Prostate gland (tissue), 2 donors: ENCODE measurements around the gene GABRQ. TPM values are rescaled to one million over a fixed set of nuclear protein-coding genes. Genes with fewer than 3 reads are reported as not detected.

Experiments used
- DNase-seq: peaks from one replicate; pipeline ENCODE4 v3.0.0-alpha.2; 2019; ENCODE audit warnings: low spot score
- H3K27ac ChIP-seq, 2 donors: fragments of 200-600 bp; sonication (generic); 2 replicates each; pipeline ENCODE4 v1.5.1; 2017 to 2019
- H3K27me3 ChIP-seq: fragments of 200-600 bp; sonication (generic); replicated peaks from 2 replicates; pipeline ENCODE4 v1.5.1; 2019; ENCODE audit not compliant: insufficient read depth
- H3K36me3 ChIP-seq, 2 donors: fragments of 200-600 bp; sonication (generic); 1 replicate in 1 of 2; 2 replicates in 1 of 2; pipeline versions ENCODE4 v1.5.1 to v1.8.1; 2017 to 2019
- H3K4me1 ChIP-seq: fragments of 200-600 bp; sonication (generic); replicated peaks from 2 replicates; pipeline ENCODE4 v1.5.1; 2019
- H3K4me3 ChIP-seq, 2 donors: fragments of 200-600 bp; sonication (generic); 2 replicates each; pipeline ENCODE4 v1.5.1; 2017 to 2019
- H3K9me3 ChIP-seq: fragments of 200-600 bp; sonication (generic); 2 replicates; pipeline ENCODE4 v1.5.1; 2017
- POLR2A ChIP-seq: fragments of 450-650 bp; IDR thresholded peaks from one replicate; pipeline ENCODE4 v1.6.1; 2016; ENCODE audit warnings: antibody characterized with exemption, mild to moderate bottlenecking
- POLR2AphosphoS5 ChIP-seq: sonication (generic); formaldehyde crosslinking; IDR thresholded peaks from one replicate; pipeline ENCODE4 v1.6.1; 2017; ENCODE audit warnings: antibody characterized with exemption
- WGBS: methylation state at CpG from one replicate; pipeline ENCODE4 v1.1.5; 2018; 5-methylcytosine and 5-hydroxymethylcytosine counted together
- intact Hi-C: fragments of 100-400 bp; cut with DNase I; formaldehyde crosslinking; loops from one replicate; pipeline ENCODE4 v1.14.2; 2022
- total RNA-seq, 2 donors: library from RNA; depleted of rRNA; stranded (reverse); fragments of >200 nt; gene quantifications; one replicate each; pipeline ENCODE4 v1.1.0, GENCODE V29; 2016
- TF ChIP-seq, protein P1 (sequence below), 4 experiments: fragments of 200-600 bp in 2 of 4; fragments of 450-650 bp in 2 of 4; sonication (generic) in 2 of 4; IDR thresholded peaks; 1 replicate in 3 of 4; 2 replicates in 1 of 4; pipeline ENCODE4 v1.5.1; 2016 to 2019; ENCODE audit warnings: antibody characterized with exemption in 4 of 4, mild to moderate bottlenecking in 2 of 4, moderate library complexity in 2 of 4

The GABRQ gene
- total RNA-seq, 2 donors from 2014 or later = 9.1 TPM; not detected in 1

DNA sequence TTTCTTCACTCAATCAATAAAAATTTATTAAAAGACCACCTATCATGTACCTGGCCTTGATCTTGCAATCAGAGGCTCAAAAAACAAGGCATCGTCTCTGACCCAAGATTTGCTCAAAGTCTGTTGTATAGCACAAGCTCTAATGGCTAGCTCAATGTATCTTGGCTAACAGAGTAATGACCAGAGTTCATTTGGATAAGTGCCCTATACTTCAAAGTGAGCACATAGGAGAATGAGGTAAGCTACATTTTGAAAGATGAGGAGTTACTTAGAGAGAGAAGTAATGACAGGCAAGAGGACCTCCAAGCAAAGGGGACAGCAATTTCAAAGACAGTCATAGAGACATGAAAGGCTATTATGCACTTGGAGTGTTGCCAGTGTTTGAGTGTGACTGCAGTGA, 22.9 kb upstream of the GABRQ start:
- intact Hi-C loops = no loop called here
- 92% methylated on average over 1 of the region's 1 CpG for WGBS
- no peak for DNase-seq
- no peaks in the 10 kb centered on the region for H3K27me3 ChIP-seq
- no peaks in the 10 kb centered on the region for H3K4me1 ChIP-seq
- TF ChIP-seq POLR2A (no peak), POLR2AphosphoS5 (no peak)
- TF ChIP-seq, protein P1, sequence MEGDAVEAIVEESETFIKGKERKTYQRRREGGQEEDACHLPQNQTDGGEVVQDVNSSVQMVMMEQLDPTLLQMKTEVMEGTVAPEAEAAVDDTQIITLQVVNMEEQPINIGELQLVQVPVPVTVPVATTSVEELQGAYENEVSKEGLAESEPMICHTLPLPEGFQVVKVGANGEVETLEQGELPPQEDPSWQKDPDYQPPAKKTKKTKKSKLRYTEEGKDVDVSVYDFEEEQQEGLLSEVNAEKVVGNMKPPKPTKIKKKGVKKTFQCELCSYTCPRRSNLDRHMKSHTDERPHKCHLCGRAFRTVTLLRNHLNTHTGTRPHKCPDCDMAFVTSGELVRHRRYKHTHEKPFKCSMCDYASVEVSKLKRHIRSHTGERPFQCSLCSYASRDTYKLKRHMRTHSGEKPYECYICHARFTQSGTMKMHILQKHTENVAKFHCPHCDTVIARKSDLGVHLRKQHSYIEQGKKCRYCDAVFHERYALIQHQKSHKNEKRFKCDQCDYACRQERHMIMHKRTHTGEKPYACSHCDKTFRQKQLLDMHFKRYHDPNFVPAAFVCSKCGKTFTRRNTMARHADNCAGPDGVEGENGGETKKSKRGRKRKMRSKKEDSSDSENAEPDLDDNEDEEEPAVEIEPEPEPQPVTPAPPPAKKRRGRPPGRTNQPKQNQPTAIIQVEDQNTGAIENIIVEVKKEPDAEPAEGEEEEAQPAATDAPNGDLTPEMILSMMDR (IDR thresholded peaks at IDR 0.05) = no peak
- H3K9me3 ChIP-seq = no peaks in the 10 kb centered on the region
- H3K36me3 ChIP-seq = no peaks in the 10 kb centered on the region
- no peak overlapping the region for H3K27ac ChIP-seq
- H3K4me3 ChIP-seq = no peak overlapping the region

- no peak overlapping the region for H3K4me3 ChIP-seq
- no peaks in the 10 kb centered on the region for H3K36me3 ChIP-seq
- no peak overlapping the region for H3K27ac ChIP-seq
- TF ChIP-seq, protein P1 (IDR thresholded peaks at IDR 0.05) = no peak
- TF ChIP-seq POLR2A (no peak), POLR2AphosphoS5 (no peak)
- 52% methylated on average over 2 of the region's 2 CpGs for WGBS
- DNase-seq = no peak
- no peaks in the 10 kb centered on the region for H3K4me1 ChIP-seq
- no peaks in the 10 kb centered on the region for H3K9me3 ChIP-seq
- intact Hi-C loops = no loop called here
- no peaks in the 10 kb centered on the region for H3K27me3 ChIP-seq
These were observed 17.8 kb upstream of the GABRQ start for GRCh38 chrX:152619897-152620296.

- peak; percentile 10 for DNase-seq
- no peak overlapping the region for H3K27ac ChIP-seq
- H3K4me3 ChIP-seq = no peak overlapping the region
- H3K27me3 ChIP-seq = no peaks in the 10 kb centered on the region
- H3K9me3 ChIP-seq = no peaks in the 10 kb centered on the region
- WGBS = 49% methylated on average over 7 of the region's 7 CpGs
- TF ChIP-seq, protein P1 (IDR thresholded peaks at IDR 0.05) = peak in 3 of 4 experiments; percentile 45 to 63 (median 47)
- no peak for TF ChIP-seq POLR2AphosphoS5
- intact Hi-C loops = loop anchor here (5.0 to 10.0 kb wide), 2 partner anchors 880 to 1478 kb away; no protein-coding TSS in a partner anchor
- H3K36me3 ChIP-seq = no peaks in the 10 kb centered on the region
- H3K4me1 ChIP-seq = no peaks in the 10 kb centered on the region
These were observed 5.1 kb upstream of the GABRQ start for GRCh38 chrX:152632445-152633097.

- Histone ChIP-seq H3K27ac (no peak overlapping the region), H3K36me3 (no peaks in the 10 kb centered on the region), H3K27me3 (no peaks in the 10 kb centered on the region), H3K4me3 (no peak overlapping the region), H3K9me3 (no peaks in the 10 kb centered on the region), H3K4me1 (no peaks in the 10 kb centered on the region)
- 2% methylated on average over 7 of the region's 7 CpGs for WGBS
- DNase-seq = peak; percentile 8
- intact Hi-C loops = loop anchor here (10.0 kb wide), 1 partner anchor 1481 kb away; no protein-coding TSS in a partner anchor
- TF ChIP-seq, protein P1 (IDR thresholded peaks at IDR 0.05) = peak in 3 of 4 experiments; percentile 25 to 51 (median 43)
- no peak for TF ChIP-seq POLR2A
These were observed 1.8 kb upstream of the GABRQ start for GRCh38 chrX:152635941-152636340.

DNA sequence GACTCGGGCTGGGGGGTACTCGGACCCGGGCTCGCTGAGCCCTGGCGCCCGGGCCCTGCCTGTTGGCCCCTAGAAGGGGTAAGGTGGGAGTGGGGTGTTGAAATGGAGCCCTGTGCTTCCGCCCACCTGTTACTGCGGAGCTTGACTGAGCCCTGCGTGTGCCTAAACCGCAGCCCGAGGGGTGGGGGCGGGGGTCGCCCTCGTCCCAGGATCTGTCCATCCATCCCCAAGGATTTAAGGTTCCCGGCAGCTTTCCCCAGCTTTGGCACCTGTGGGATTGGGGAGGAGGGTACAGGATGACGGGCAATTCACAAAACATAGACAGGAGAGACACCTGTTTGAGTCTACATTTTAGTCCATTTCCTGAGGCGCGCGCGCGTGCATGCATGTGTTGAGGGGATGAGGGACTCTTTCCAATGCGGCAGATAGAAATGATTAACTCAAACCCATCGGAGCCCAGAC, 779 bp downstream of the GABRQ start:
- H3K27me3 ChIP-seq = no peaks in the 10 kb centered on the region
- TF ChIP-seq POLR2AphosphoS5 = no peak
- TF ChIP-seq POLR2A = no peak
- TF ChIP-seq, protein P1 (IDR thresholded peaks at IDR 0.05) = no peak
- no peaks in the 10 kb centered on the region for H3K36me3 ChIP-seq
- DNase-seq = no peak
- no peaks in the 10 kb centered on the region for H3K9me3 ChIP-seq
- intact Hi-C loops = loop anchor here (10.0 kb wide), 1 partner anchor 1484 kb away; no protein-coding TSS in a partner anchor
- WGBS = 9% methylated on average over 7 of the region's 23 CpGs
- no peak overlapping the region for H3K4me3 ChIP-seq
- H3K4me1 ChIP-seq = no peaks in the 10 kb centered on the region
- H3K27ac ChIP-seq = no peak overlapping the region
